Fibroblast of pulmonary artery (primary cell): ENCODE measurements around the gene MRPL23.

Experiments used
- DNase-seq: peaks from one replicate; pipeline ENCODE4 v3.0.0-alpha.2; 2010; ENCODE audit warnings: low read depth
- H3K4me3 ChIP-seq: replicated peaks from 2 replicates; pipeline ENCODE4 v1.5.1; 2011; ENCODE audit warnings: low read depth, mild to moderate bottlenecking, control low read depth, low read length, moderate library complexity
- CTCF ChIP-seq: IDR thresholded peaks from 2 replicates; pipeline ENCODE4 v1.5.1; 2011; ENCODE audit warnings: mild to moderate bottlenecking, control low read depth, low read length, inconsistent platforms; ENCODE audit errors: missing control alignments

MRPL23 gene

GRCh38 chr11:1982873-1983600 is 35.9 kb downstream of the MRPL23 start:
- no peak for TF ChIP-seq CTCF
- no peak overlapping the region for H3K4me3 ChIP-seq
- no peak for DNase-seq

DNA sequence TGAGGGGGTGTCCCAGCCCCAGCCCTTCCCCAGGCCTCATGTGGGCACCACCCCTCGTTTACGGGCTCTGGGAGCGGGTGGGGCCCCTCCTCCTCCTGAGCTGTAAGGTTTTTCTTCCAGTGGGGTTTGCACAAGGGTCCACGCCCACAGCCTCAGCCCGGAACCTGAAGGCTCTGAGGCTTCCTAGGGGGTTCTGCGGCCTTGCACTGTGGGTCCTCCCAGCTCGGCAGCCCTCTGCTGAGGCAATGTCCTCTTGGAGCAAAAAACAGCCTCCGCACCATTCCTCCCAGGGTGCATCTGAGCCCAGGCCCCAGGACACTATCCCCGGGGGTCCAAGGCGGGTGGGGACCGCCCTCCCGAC is 36.4 kb downstream of the MRPL23 start:
- no peak for TF ChIP-seq CTCF
- no peak for DNase-seq
- H3K4me3 ChIP-seq: no peak overlapping the region

GRCh38 chr11:1987024-1987423 is 39.9 kb downstream of the MRPL23 start:
- no peak for DNase-seq
- no peak overlapping the region for H3K4me3 ChIP-seq
- TF ChIP-seq CTCF: no peak

- DNase-seq: no peak
- no peak for TF ChIP-seq CTCF
- no peak overlapping the region for H3K4me3 ChIP-seq
These were observed 41.0 kb downstream of the MRPL23 start for GRCh38 chr11:1988174-1988573.

- no peak for TF ChIP-seq CTCF
- H3K4me3 ChIP-seq: no peak overlapping the region
- no peak for DNase-seq
These were observed 41.7 kb downstream of the MRPL23 start for GRCh38 chr11:1988667-1989317.

GRCh38 chr11:1989953-1990352 is 42.8 kb downstream of the MRPL23 start:
- DNase-seq: no peak
- no peak overlapping the region for H3K4me3 ChIP-seq

More at GRCh38 chr11:1989953-1990352, 42.8 kb downstream of the MRPL23 start:
- no peak for TF ChIP-seq CTCF
